HG02763 (cell line): ENCODE data around the gene GAPVD1.
"Not testable (repeated sequence)": the region's sequence is repeated elsewhere in the genome, so short reads cannot be mapped to it uniquely, and the experiment has no call there.

Experiments used
- ATAC-seq: cut with Tn5 transposase; IDR thresholded peaks from one replicate; pipeline ENCODE4 v1.9.1; 2021; ENCODE audit warnings: mild to moderate bottlenecking, moderate library complexity; ENCODE audit not compliant: unreplicated experiment

Gene GAPVD1

DNA sequence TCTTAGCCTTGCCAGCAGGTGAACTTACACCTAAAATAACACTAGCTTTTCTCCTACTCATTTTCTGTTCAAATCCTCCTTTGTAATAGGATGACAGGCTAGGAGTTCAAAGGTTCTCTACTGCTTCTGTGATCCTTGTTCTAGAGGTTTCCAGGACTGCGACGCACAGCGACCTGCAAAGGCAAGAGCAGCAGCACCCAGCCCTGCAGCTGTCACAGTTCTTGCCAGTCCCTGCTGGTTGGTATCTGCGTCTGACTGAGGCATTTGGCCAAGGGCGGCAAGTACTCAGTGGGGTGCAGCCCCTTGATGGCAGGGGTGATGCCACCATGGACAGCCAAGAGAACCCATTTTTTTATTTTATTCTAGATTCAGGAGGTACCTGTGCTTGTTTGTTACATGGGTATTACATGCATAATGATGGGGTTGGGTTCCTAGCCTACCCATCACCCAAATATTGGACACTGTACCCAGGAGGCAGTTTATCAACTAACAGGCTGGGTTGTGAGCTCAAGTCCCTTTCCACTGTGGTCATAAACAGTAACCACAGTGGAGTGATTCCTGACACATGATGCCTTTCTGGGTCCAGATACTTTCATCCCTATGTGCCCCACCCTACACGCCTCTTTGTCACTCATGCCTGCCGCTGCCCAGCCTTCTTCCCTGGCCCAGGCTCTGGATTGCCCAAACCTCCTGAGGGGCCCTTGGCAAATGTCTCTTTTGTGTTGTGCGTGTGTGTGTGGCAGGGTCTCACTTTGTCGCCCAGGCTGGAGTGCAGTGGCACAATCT is 111.0 kb downstream of the GAPVD1 start:
- no peak for ATAC-seq

- ATAC-seq = no peak
These were observed 113.0 kb downstream of the GAPVD1 start for GRCh38 chr9:125374443-125375309.

DNA sequence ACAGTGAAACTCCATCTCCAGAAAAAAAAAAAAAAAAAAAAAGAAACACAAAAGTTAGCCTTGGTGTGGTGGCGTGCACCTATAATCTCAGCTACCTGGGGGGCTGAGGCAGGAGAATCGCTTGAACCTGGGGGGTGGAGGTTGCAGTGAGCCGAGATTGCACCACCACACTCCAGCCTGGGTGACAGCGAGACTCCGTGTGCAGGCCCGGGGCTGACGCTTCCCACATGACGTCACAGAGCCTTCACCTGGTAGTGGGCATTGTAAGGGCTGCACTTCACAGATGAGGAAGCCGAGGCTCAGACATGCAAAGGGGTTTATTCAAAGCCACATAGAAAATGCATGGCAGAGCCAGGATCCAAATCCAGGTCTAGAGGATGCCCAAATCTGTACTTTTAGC is 114.2 kb downstream of the GAPVD1 start:
- no peak for ATAC-seq

DNA sequence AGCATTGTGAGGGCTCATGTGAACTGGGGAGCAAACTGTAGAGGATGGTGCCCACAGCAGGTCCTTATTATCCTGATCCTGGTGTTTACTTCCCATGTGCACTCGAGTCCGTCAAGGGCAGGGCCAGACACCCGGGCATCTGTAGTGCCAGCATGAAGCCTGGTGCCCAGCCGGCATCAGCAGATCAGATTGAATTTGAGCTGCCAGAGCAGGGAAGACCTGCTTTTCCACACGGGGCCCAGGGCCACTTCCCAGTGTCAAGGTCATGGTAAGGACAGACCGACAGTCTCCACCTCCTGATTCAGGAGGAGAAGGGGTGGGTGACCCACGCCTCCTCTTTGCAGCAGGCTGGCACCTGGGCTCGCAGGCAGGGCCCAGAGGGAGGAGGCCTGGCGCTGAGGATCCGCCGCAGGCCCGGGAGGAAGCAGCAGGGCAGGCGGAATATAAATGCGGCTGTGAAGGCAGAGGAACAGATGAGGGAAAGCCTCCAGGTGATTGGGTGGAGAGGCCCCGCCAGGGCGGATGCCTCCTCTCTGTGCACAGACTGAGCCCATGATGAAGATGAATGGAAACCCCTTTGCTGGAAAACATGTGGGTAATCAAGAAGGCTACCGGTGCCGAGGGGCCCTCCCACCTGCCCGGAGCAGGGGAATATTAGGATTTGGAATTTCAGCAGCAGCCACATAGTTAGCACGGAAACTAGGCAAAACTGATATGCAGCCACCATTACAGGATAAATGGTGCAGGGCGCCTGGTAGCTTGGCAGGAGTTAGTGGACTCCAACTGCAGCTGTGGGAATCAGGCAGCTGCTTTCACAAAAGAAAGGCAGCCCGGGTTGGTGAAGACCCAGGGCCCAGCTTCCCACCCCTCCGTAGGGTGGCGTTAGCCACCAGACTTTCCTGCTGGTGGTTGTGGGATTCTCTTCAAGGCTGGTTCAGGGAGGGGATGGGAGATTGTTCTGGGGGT is 114.9 kb downstream of the GAPVD1 start:
- no peak for ATAC-seq

- no peak for ATAC-seq
These were observed 116.1 kb downstream of the GAPVD1 start for GRCh38 chr9:125377584-125378250.

DNA sequence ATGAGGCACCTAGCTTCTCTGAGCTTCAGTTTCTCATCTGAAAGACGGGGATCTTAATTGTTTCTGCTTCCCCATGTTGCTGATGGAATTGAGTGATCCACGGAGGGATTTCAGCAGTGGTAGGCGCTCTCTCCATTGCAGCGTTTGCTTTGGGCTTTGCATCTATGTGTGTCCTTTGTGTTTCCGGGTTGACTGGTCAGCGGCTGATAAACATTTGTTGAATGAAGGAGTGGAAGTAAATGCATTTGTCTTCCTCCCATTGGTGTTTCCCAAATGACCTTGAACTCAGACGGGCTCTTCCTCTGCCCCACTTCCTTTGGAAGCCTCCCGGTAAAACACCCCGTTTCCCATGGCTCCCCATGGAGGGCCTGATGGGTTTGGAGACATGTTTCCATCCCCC is 117.2 kb downstream of the GAPVD1 start:
- no peak for ATAC-seq

- ATAC-seq = no peak
These were observed 117.6 kb downstream of the GAPVD1 start for GRCh38 chr9:125379208-125379607.

GRCh38 chr9:125380406-125380805 is 118.8 kb downstream of the GAPVD1 start:
- ATAC-seq = no peak

- no peak for ATAC-seq
These were observed 126.4 kb downstream of the GAPVD1 start for GRCh38 chr9:125387861-125388524.

GRCh38 chr9:125388978-125389377 is 127.4 kb downstream of the GAPVD1 start:
- ATAC-seq = no peak

GRCh38 chr9:125391704-125392103 is 130.1 kb downstream of the GAPVD1 start:
- no peak for ATAC-seq

DNA sequence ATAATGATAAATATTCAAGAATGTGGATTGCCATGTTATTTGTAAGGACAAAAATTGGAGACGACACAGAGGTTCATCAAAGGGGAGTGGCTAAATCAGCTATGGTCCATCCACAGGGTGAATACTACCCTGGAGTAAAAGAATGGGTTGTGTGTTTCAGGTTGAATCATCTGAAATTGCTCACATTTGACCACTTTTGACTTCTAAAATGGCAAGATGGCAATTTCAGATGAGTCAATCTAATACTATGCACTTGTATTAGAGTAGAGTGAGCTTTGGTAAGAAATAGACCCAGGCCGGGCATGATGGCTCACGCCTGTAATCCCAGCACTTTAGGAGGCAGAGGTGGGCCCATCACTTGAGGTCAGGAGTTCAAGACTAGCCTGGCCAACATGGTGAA is 131.8 kb downstream of the GAPVD1 start:
- ATAC-seq = no peak

- ATAC-seq = no peak
These were observed 135.2 kb downstream of the GAPVD1 start for GRCh38 chr9:125396799-125397198.

- ATAC-seq = no peak
These were observed 136.1 kb downstream of the GAPVD1 start for GRCh38 chr9:125397736-125398135.

DNA sequence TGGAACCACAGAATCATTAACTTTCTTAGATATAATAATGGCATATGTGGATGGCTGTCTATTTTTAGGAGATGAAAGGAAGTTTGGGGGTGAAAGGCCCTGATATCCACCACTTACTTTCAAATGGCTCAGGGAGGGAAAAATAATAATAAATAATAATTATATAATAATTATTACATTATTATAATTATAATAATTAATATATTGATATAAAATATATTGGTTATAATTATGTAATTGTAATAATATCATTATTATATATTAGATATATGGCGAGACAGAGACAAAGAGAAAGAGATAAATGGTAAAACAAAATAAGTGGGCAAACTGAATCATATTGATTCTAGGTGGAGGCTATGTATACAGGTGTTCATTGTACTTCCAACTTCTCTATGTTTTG is 136.6 kb downstream of the GAPVD1 start:
- no peak for ATAC-seq

- ATAC-seq = no peak
These were observed 137.5 kb downstream of the GAPVD1 start for GRCh38 chr9:125399165-125399564.

DNA sequence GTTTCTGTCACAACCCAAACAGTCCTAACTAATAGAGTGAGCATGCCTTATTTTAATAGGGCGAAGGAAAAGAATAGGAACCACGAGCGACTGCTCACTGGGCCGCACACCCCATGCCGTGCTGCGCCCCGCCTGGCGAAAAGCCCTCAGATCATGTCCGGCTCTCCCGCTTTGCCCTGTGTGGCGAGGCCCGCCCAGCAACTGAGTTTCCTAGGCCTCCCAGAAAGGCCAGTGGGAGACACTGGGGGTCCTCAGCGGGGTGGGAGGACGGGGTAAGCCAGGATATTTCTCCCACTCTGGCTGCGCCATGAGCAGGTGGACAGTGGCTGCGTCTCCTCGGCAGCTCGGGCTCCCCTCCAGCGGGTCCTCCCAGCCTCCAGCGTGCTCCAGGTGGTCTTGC is 138.0 kb downstream of the GAPVD1 start:
- ATAC-seq = no peak

- not testable (repeated sequence) for ATAC-seq
These were observed 138.6 kb downstream of the GAPVD1 start for GRCh38 chr9:125400232-125400631.

GRCh38 chr9:125400725-125401716 is 139.4 kb downstream of the GAPVD1 start:
- no peak for ATAC-seq
